H9 (cell line): ENCODE data around the gene ZFP91. TPM values are rescaled to one million over a fixed set of nuclear protein-coding genes. Genes with fewer than 3 reads are reported as not detected.

Experiments used
- DNase-seq: peaks from one replicate; pipeline ENCODE4 v3.0.0-alpha.2; 2017
- H2AFZ ChIP-seq: one replicate; pipeline ENCODE4 v1.6.1; 2013; ENCODE audit warnings: mild to moderate bottlenecking, low read length, control low read depth, moderate library complexity
- H2AK5ac ChIP-seq: 2 replicates; pipeline ENCODE4 v1.6.1; 2013; ENCODE audit warnings: low read length, control low read depth, mixed read lengths; ENCODE audit not compliant: insufficient read length
- H2BK120ac ChIP-seq: one replicate; pipeline ENCODE4 v1.6.1; 2013; ENCODE audit warnings: low read depth, mild to moderate bottlenecking, low read length, control low read depth, inconsistent platforms; ENCODE audit not compliant: poor library complexity, severe bottlenecking
- H2BK12ac ChIP-seq: 2 replicates; pipeline ENCODE4 v1.6.1; 2013; ENCODE audit warnings: low read length, control low read depth, mixed read lengths, low read depth; ENCODE audit not compliant: insufficient read length
- H2BK15ac ChIP-seq: 2 replicates; pipeline ENCODE4 v1.6.1; 2013; ENCODE audit warnings: low read depth, low read length, control low read depth
- H2BK20ac ChIP-seq: one replicate; pipeline ENCODE4 v1.6.1; 2013; ENCODE audit warnings: low read depth, mild to moderate bottlenecking, low read length, control low read depth, inconsistent platforms; ENCODE audit not compliant: poor library complexity, severe bottlenecking
- H2BK5ac ChIP-seq: 2 replicates; pipeline ENCODE4 v1.6.1; 2013; ENCODE audit warnings: low read length, control low read depth, mixed read lengths; ENCODE audit not compliant: insufficient read length
- H3K14ac ChIP-seq: 2 replicates; pipeline ENCODE4 v1.6.1; 2013; ENCODE audit warnings: low read length, control low read depth; ENCODE audit not compliant: insufficient read depth
- H3K18ac ChIP-seq: 2 replicates; pipeline ENCODE4 v1.6.1; 2013; ENCODE audit warnings: low read depth, mild to moderate bottlenecking, mixed read lengths, low read length, control low read depth; ENCODE audit not compliant: insufficient read length
- H3K23ac ChIP-seq: 2 replicates; pipeline ENCODE4 v1.6.1; 2013; ENCODE audit warnings: low read length, control low read depth, mixed read lengths, low read depth; ENCODE audit not compliant: insufficient read length
- H3K23me2 ChIP-seq: 2 replicates; pipeline ENCODE4 v1.6.1; 2013; ENCODE audit warnings: low read depth, mild to moderate bottlenecking, mixed read lengths, low read length, control low read depth; ENCODE audit not compliant: insufficient read length, poor library complexity, severe bottlenecking
- H3K27ac ChIP-seq: 2 replicates; pipeline ENCODE4 v1.5.1; 2013; ENCODE audit warnings: low read length, control low read depth, mixed read lengths, low read depth; ENCODE audit not compliant: insufficient read length
- H3K27me3 ChIP-seq: 2 replicates; pipeline ENCODE4 v1.6.1; 2013; ENCODE audit warnings: low read length, control low read depth, inconsistent platforms; ENCODE audit not compliant: insufficient read depth
- H3K4ac ChIP-seq: 2 replicates; pipeline ENCODE4 v1.6.1; 2013; ENCODE audit warnings: low read depth, mild to moderate bottlenecking, control low read depth, inconsistent platforms, low read length, moderate library complexity
- H3K4me1 ChIP-seq: 2 replicates; pipeline ENCODE4 v1.6.1; 2013; ENCODE audit warnings: low read length, control low read depth, inconsistent platforms; ENCODE audit not compliant: insufficient read depth
- H3K4me2 ChIP-seq: 2 replicates; pipeline ENCODE4 v1.6.1; 2013; ENCODE audit warnings: low read length, control low read depth, mixed read lengths; ENCODE audit not compliant: insufficient read length, insufficient read depth
- H3K56ac ChIP-seq: 2 replicates; pipeline ENCODE4 v1.6.1; 2013; ENCODE audit warnings: low read depth, mild to moderate bottlenecking, mixed read lengths, low read length, control low read depth; ENCODE audit not compliant: insufficient read length
- H3K79me1 ChIP-seq: 2 replicates; pipeline ENCODE4 v1.6.1; 2013; ENCODE audit warnings: low read depth, mild to moderate bottlenecking, moderate library complexity, low read length, control low read depth, inconsistent platforms; ENCODE audit not compliant: insufficient read depth, poor library complexity, severe bottlenecking
- H3K79me2 ChIP-seq: 2 replicates; pipeline ENCODE4 v1.6.1; 2013; ENCODE audit warnings: low read length, control low read depth, inconsistent platforms; ENCODE audit not compliant: insufficient read depth
- H3K9ac ChIP-seq: 2 replicates; pipeline ENCODE4 v1.6.1; 2013; ENCODE audit warnings: low read length, control low read depth, mixed read lengths; ENCODE audit not compliant: insufficient read length; ENCODE audit errors: extremely low read depth
- H3K9me3 ChIP-seq: one replicate; pipeline ENCODE4 v1.6.1; 2013; ENCODE audit warnings: low read depth, low read length, inconsistent platforms; ENCODE audit not compliant: control insufficient read depth
- H3T11ph ChIP-seq: one replicate; pipeline ENCODE4 v1.6.1; 2013; ENCODE audit warnings: mild to moderate bottlenecking, low read length, control low read depth, inconsistent platforms
- H4K20me1 ChIP-seq: one replicate; pipeline ENCODE4 v1.6.1; 2013; ENCODE audit not compliant: control insufficient read depth, insufficient read length, insufficient read depth
- H4K5ac ChIP-seq: 2 replicates; pipeline ENCODE4 v1.6.1; 2013; ENCODE audit warnings: low read depth, mild to moderate bottlenecking, mixed read lengths, low read length, control low read depth; ENCODE audit not compliant: insufficient read length
- H4K8ac ChIP-seq: replicated peaks from 2 replicates; pipeline ENCODE4 v1.6.1; 2013; ENCODE audit warnings: low read length, control low read depth, mixed read lengths, low read depth; ENCODE audit not compliant: insufficient read length
- H4K91ac ChIP-seq: 2 replicates; pipeline ENCODE4 v1.6.1; 2013; ENCODE audit warnings: low read depth, mild to moderate bottlenecking, moderate library complexity, mixed read lengths, low read length, control low read depth; ENCODE audit not compliant: insufficient read length
- H3K27ac Mint-ChIP-seq, 3 experiments: 2 replicates in 2 of 3; 3 replicates in 1 of 3; pipeline ENCODE4 v1.8.0; 2020 to 2021; ENCODE audit warnings: mixed read lengths in 3 of 3, mild to moderate bottlenecking in 1 of 3, moderate library complexity in 1 of 3
- H3K27me3 Mint-ChIP-seq: 2 replicates; pipeline ENCODE4 v1.8.0; 2021; ENCODE audit warnings: low read depth, mild to moderate bottlenecking, moderate library complexity, mixed read lengths
- H3K36me3 Mint-ChIP-seq, 3 experiments: 2 replicates in 2 of 3; 3 replicates in 1 of 3; pipeline ENCODE4 v1.8.0; 2020 to 2021; ENCODE audit warnings: low read depth in 3 of 3, mixed read lengths in 3 of 3; ENCODE audit not compliant: insufficient read depth in 1 of 3
- H3K4me1 Mint-ChIP-seq, 2 experiments: 2 replicates each; pipeline ENCODE4 v1.8.0; 2020; ENCODE audit warnings: mixed read lengths in 2 of 2
- H3K4me3 Mint-ChIP-seq, 2 experiments: 2 replicates in 1 of 2; 3 replicates in 1 of 2; pipeline ENCODE4 v1.8.0; 2020 to 2021; ENCODE audit warnings: mild to moderate bottlenecking in 2 of 2, mixed read lengths in 2 of 2, moderate library complexity in 1 of 2
- H3K9me3 Mint-ChIP-seq, 2 experiments: 2 replicates in 1 of 2; 3 replicates in 1 of 2; pipeline ENCODE4 v1.8.0; 2020; ENCODE audit warnings: mild to moderate bottlenecking in 2 of 2, mixed read lengths in 2 of 2, moderate library complexity in 1 of 2
- CTCF ChIP-seq: fragments of 200-600 bp; sonication (generic); conservative IDR thresholded peaks from 3 replicates; pipeline ENCODE4 v1.8.0; 2021; ENCODE audit warnings: antibody characterized with exemption, mild to moderate bottlenecking
- WGBS: extraction: QIAGEN DNeasy Blood & Tissue Kit; methylation state at CpG from one replicate; pipeline ENCODE4 v1.1.7; 2013; ENCODE audit warnings: missing lambda C conversion rate, low lambda C conversion rate, mixed read lengths; ENCODE audit not compliant: insufficient read length; ENCODE audit errors: extremely low coverage; 5-methylcytosine and 5-hydroxymethylcytosine counted together
- total RNA-seq: library from RNA; stranded (reverse); gene quantifications from 2 replicates; pipeline ENCODE4 v1.2.1, GENCODE V29; 2021

The ZFP91 gene
- total RNA-seq, 1 experiment from 2014 or later: 32.9 TPM

- Histone ChIP-seq H3K18ac (no peak overlapping the region), H4K8ac (no peak overlapping the region), H3K23ac (no peak overlapping the region), H2AK5ac (no peak overlapping the region), H3K79me2 (no peaks in the 10 kb centered on the region), H3K9ac (no peak overlapping the region), H3T11ph (no peak overlapping the region), H2AFZ (no peak overlapping the region), H3K27ac (no peak overlapping the region), H3K27me3 (no peaks in the 10 kb centered on the region), H3K4me2 (no peak overlapping the region), H3K4ac (no peak overlapping the region), H2BK5ac (no peak overlapping the region), H4K91ac (no peak overlapping the region), H2BK20ac (no peak overlapping the region), H3K14ac (no peak overlapping the region), H3K23me2 (no peaks in the 10 kb centered on the region), H2BK15ac (no peak overlapping the region), H4K5ac (no peak overlapping the region), H3K56ac (no peak overlapping the region), H3K4me1 (no peaks in the 10 kb centered on the region), H2BK120ac (no peak overlapping the region), H2BK12ac (no peak overlapping the region), H4K20me1 (no peaks in the 10 kb centered on the region), H3K9me3 (no peaks in the 10 kb centered on the region), H3K79me1 (no peaks in the 10 kb centered on the region)
- DNase-seq: no peak
- Mint-ChIP-seq H3K36me3 (no peaks in the 10 kb centered on the region), H3K4me1 (no peaks in the 10 kb centered on the region), H3K9me3 (peaks cover 6 to 26% of the 10 kb centered on the region in 2 experiments; a peak in 4 of 5 replicates), H3K4me3 (no peak overlapping the region), H3K27ac (no peak overlapping the region), H3K27me3 (0 out of 2 replicates have a peak, but pooled peaks cover under 1% of the 10 kb centered on the region)
- TF ChIP-seq CTCF: no peak
- WGBS: no CpG with 5 or more reads among the region's 5 CpGs
Observed at GRCh38 chr11:58659910-58660570, 81.2 kb downstream of the ZFP91 start.

Other genes starting within 250 kb of the ZFP91 start
- gene OR5B17, start 220.0 kb upstream of the ZFP91 start, total RNA-seq: not detected in 2 replicates
- gene OR5B3, start 172.2 kb upstream of the ZFP91 start, total RNA-seq: not detected in 2 replicates
- gene OR5B2, start 150.9 kb upstream of the ZFP91 start, total RNA-seq: not detected in 2 replicates
- gene OR5B12, start 136.8 kb upstream of the ZFP91 start, total RNA-seq: not detected in 2 replicates
- gene OR5B21, start 71.0 kb upstream of the ZFP91 start, total RNA-seq: not detected in 2 replicates
- gene LPXN, start 3.2 kb upstream of the ZFP91 start, total RNA-seq: 1.4 and 1.5 TPM in 2 replicates
- gene CNTF, start 43.6 kb downstream of the ZFP91 start, total RNA-seq: 2.4 and 3.5 TPM in 2 replicates
- gene GLYAT, start 152.9 kb downstream of the ZFP91 start, total RNA-seq: not detected in 2 replicates